A549 (cell line): ENCODE measurements around the gene RGS2. TPM values are rescaled to one million over a fixed set of nuclear protein-coding genes. Genes with fewer than 3 reads are reported as not detected.

Experiments used
- ATAC-seq, 2 experiments: fragments of 200-7000 bp in 1 of 2; fragments of >200 bp in 1 of 2; cut with Nextera tagmentation in 1 of 2; cut with Tn5 transposase in 1 of 2; 3 replicates each; pipeline versions ENCODE4 v1.8.0 to v1.9.1; 2018 to 2020; ENCODE audit warnings: mild to moderate bottlenecking in 1 of 2, moderate library complexity in 1 of 2
- CTCF ChIA-PET: fragments of 300-600 bp; sonication (Branson Sonifier 250); formaldehyde crosslinking; extraction: SDS; loops from one replicate; lab custom pipeline; 2021; ENCODE audit warnings: antibody characterized with exemption, inconsistent platforms; lab: Yijun Ruan, JAX
- POLR2A ChIA-PET: fragments of 350-600 bp; formaldehyde crosslinking; extraction: SDS; loops from one replicate; lab custom pipeline; 2021; ENCODE audit warnings: antibody characterized with exemption, inconsistent platforms; lab: Yijun Ruan, JAX
- DNase-seq, 2 experiments: peaks; one replicate each; pipeline versions ENCODE4 v3.0.0 to v3.0.0-alpha.2; 2011 to 2016; ENCODE audit warnings: low read depth in 1 of 2, low spot score in 1 of 2
- FAIRE-seq: peaks from 2 replicates; lab custom pipeline; 2011; peaks lifted over from hg19 to GRCh38; lab: Jason Lieb, UNC
- H3K27ac ChIP-seq, 2 experiments: fragments of >200 bp; sonication (Bioruptor Twin); formaldehyde crosslinking; 3 replicates each; pipeline ENCODE4 v1.5.1; 2016 to 2017
- H3K4me1 ChIP-seq: fragments of >200 bp; sonication (Bioruptor Twin); formaldehyde crosslinking; 3 replicates; pipeline ENCODE4 v1.6.1; 2016
- H3K4me2 ChIP-seq: fragments of >200 bp; sonication (Bioruptor Twin); formaldehyde crosslinking; 3 replicates; pipeline ENCODE4 v1.6.1; 2016
- H3K4me3 ChIP-seq: fragments of >200 bp; sonication (Bioruptor Twin); formaldehyde crosslinking; 3 replicates; pipeline ENCODE4 v1.5.1; 2016
- H3K9me3 ChIP-seq: fragments of >200 bp; sonication (Bioruptor Twin); formaldehyde crosslinking; 3 replicates; pipeline ENCODE4 v1.6.1; 2016
- ATOH8 ChIP-seq: fragments of 250-450 bp; sonication (Bioruptor Pico); IDR thresholded peaks from 2 replicates; pipeline ENCODE4 v1.5.0; 2020; ENCODE audit warnings: low read depth, mild to moderate bottlenecking, moderate library complexity
- BHLHE40 ChIP-seq: IDR thresholded peaks from 2 replicates; pipeline ENCODE4 v1.6.1; 2012; ENCODE audit warnings: low read depth, low read length, inconsistent platforms
- CBX8 ChIP-seq: fragments of 200-600 bp; sonication (generic); IDR thresholded peaks from 2 replicates; pipeline ENCODE4 v1.6.1; 2016
- CTCF ChIP-seq: fragments of >200 bp; sonication (Bioruptor Twin); formaldehyde crosslinking; IDR thresholded peaks from 3 replicates; pipeline ENCODE4 v1.5.1; 2016
- EHF ChIP-seq: fragments of 250-450 bp; sonication (Bioruptor Pico); IDR thresholded peaks from 2 replicates; pipeline ENCODE4 v1.5.0; 2020; ENCODE audit warnings: mild to moderate bottlenecking
- EHMT2 ChIP-seq: fragments of 200-600 bp; sonication (generic); IDR thresholded peaks from 2 replicates; pipeline ENCODE4 v1.6.1; 2016; ENCODE audit warnings: antibody characterized with exemption, low read depth, mild to moderate bottlenecking, moderate library complexity
- FOXS1 ChIP-seq: fragments of 250-450 bp; sonication (Bioruptor Pico); IDR thresholded peaks from 2 replicates; pipeline ENCODE4 v1.5.0; 2020; ENCODE audit warnings: mild to moderate bottlenecking, moderate library complexity
- GATA3 ChIP-seq: IDR thresholded peaks from 2 replicates; pipeline ENCODE4 v1.6.1; 2012; ENCODE audit warnings: borderline replicate concordance
- HOXB5 ChIP-seq: fragments of 250-450 bp; sonication (Bioruptor Pico); IDR thresholded peaks from 2 replicates; pipeline ENCODE4 v1.5.0; 2020; ENCODE audit warnings: mild to moderate bottlenecking, moderate library complexity
- JUN ChIP-seq, 2 experiments: fragments of >200 bp; sonication (Bioruptor Twin); formaldehyde crosslinking; IDR thresholded peaks; 2 replicates in 1 of 2; 3 replicates in 1 of 2; pipeline ENCODE4 v1.6.1; 2016 to 2017
- KDM1A ChIP-seq: fragments of 200-600 bp; sonication (generic); IDR thresholded peaks from 2 replicates; pipeline ENCODE4 v1.6.1; 2016; ENCODE audit warnings: low read depth, mild to moderate bottlenecking
- MAZ ChIP-seq: fragments of 150-350 bp; IDR thresholded peaks from 2 replicates; pipeline ENCODE4 v1.6.1; 2014; ENCODE audit warnings: antibody characterized with exemption, low read depth, low read length, borderline replicate concordance
- NFE2L2 ChIP-seq: fragments of 150-350 bp; conservative IDR thresholded peaks from 2 replicates; pipeline ENCODE4 v1.6.1; 2014; ENCODE audit warnings: low read length
- PHF8 ChIP-seq: fragments of 200-600 bp; sonication (generic); IDR thresholded peaks from 2 replicates; pipeline ENCODE4 v1.6.1; 2016; ENCODE audit warnings: low read depth, mild to moderate bottlenecking, antibody characterized with exemption, moderate library complexity, borderline replicate concordance
- POLR2AphosphoS2 ChIP-seq: conservative IDR thresholded peaks from 2 replicates; pipeline ENCODE4 v1.6.1; 2012; ENCODE audit warnings: low read length, improper control_type of control experiment, inconsistent platforms
- RARB ChIP-seq: fragments of 250-450 bp; sonication (Bioruptor Pico); IDR thresholded peaks from 2 replicates; pipeline ENCODE4 v1.8.0; 2021; ENCODE audit warnings: mild to moderate bottlenecking, moderate library complexity
- RCOR1 ChIP-seq: fragments of 150-350 bp; IDR thresholded peaks from 2 replicates; pipeline ENCODE4 v1.6.1; 2014; ENCODE audit warnings: antibody characterized with exemption, low read length, low read depth
- RFX5 ChIP-seq: fragments of 450-650 bp; IDR thresholded peaks from 2 replicates; pipeline ENCODE4 v1.7.1; 2014; ENCODE audit warnings: antibody characterized with exemption, mild to moderate bottlenecking, moderate library complexity
- RNF2 ChIP-seq: fragments of 200-600 bp; sonication (generic); IDR thresholded peaks from 2 replicates; pipeline ENCODE4 v1.6.1; 2016; ENCODE audit warnings: low read depth, mild to moderate bottlenecking, antibody characterized with exemption, moderate library complexity, borderline replicate concordance
- TP53 ChIP-seq: fragments of 250-450 bp; sonication (Bioruptor Pico); IDR thresholded peaks from 2 replicates; pipeline ENCODE4 v1.5.0; 2021; ENCODE audit warnings: mild to moderate bottlenecking, moderate library complexity
- ZC3H11A ChIP-seq: fragments of 450-650 bp; IDR thresholded peaks from 2 replicates; pipeline ENCODE4 v1.6.1; 2014; ENCODE audit warnings: antibody characterized with exemption, mild to moderate bottlenecking
- ZSCAN20 ChIP-seq: fragments of 250-450 bp; sonication (Bioruptor Pico); IDR thresholded peaks from 2 replicates; pipeline ENCODE4 v1.8.0; 2022; ENCODE audit warnings: mild to moderate bottlenecking, moderate library complexity
- WGBS: methylation state at CpG from one replicate; pipeline ENCODE4 v1.1.6; 2017; ENCODE audit errors: missing lambda C conversion rate; 5-methylcytosine and 5-hydroxymethylcytosine counted together
- polyA plus RNA-seq, 4 experiments: library from polyadenylated mRNA; depleted of rRNA in 3 of 4; stranded (reverse); fragments of >200 nt; fragmentation: RNase III in 1 of 4; extraction: RNeasy Plus Mini Kit Qiagen cat#74134 plus additional on column Dnase treatment in 1 of 4; gene quantifications; 2 replicates in 3 of 4; 3 replicates in 1 of 4; pipeline ENCODE4 v1.2.3, GENCODE V29; 2011 to 2017
- TF ChIP-seq, protein P1 (sequence below): IDR thresholded peaks from 2 replicates; pipeline ENCODE4 v1.6.1; 2012
- TF ChIP-seq, protein P2 (sequence below): fragments of 150-350 bp; IDR thresholded peaks from 2 replicates; pipeline ENCODE4 v1.6.1; 2014; ENCODE audit warnings: low read depth, mild to moderate bottlenecking, low read length

Gene RGS2
- polyA plus RNA-seq, 2 of the 4 experiments (the other 2 are of a cell fraction), result 20.1 to 26.5 TPM

GRCh38 chr1:192858456-192858855, 49.6 kb downstream of the RGS2 start:
- 91% methylated on average over 1 of the region's 1 CpG for WGBS
- POLR2A ChIA-PET, result no interaction called here
- peaks cover 13% of the 10 kb centered on the region; the same call in 2 of the 3 replicates for H3K4me1 ChIP-seq
- H3K9me3 ChIP-seq, result no peaks in the 10 kb centered on the region
- no peak overlapping the region for H3K27ac ChIP-seq
- CTCF ChIA-PET, result no interaction called here
- H3K4me3 ChIP-seq, result no peak overlapping the region
- no peak for FAIRE-seq
- TF ChIP-seq, protein P1, sequence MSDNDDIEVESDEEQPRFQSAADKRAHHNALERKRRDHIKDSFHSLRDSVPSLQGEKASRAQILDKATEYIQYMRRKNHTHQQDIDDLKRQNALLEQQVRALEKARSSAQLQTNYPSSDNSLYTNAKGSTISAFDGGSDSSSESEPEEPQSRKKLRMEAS, result no peak
- TF ChIP-seq GATA3, result no peak
- TF ChIP-seq MAZ, result no peak
- no peak for TF ChIP-seq RFX5
- no peak for TF ChIP-seq ZSCAN20 (CRISPR knock-in tag)
- TF ChIP-seq NFE2L2, result no peak
- TF ChIP-seq CTCF, result no peak
- no peak for TF ChIP-seq TP53
- no peak for TF ChIP-seq PHF8
- no peak for TF ChIP-seq ZC3H11A
- TF ChIP-seq JUN (IDR thresholded peaks at IDR 0.05), result no peak
- no peak for TF ChIP-seq POLR2AphosphoS2
- no peak for TF ChIP-seq FOXS1 (CRISPR knock-in tag)
- no peak for TF ChIP-seq EHMT2
- TF ChIP-seq KDM1A, result no peak
- TF ChIP-seq RNF2, result no peak
- TF ChIP-seq HOXB5 (CRISPR knock-in tag), result no peak
- TF ChIP-seq CBX8, result no peak
- ATAC-seq, result no peak
- no peak overlapping the region for H3K4me2 ChIP-seq
- no peak for DNase-seq

- Histone ChIP-seq H3K4me3 (no peak overlapping the region), H3K4me2 (no peak overlapping the region), H3K4me1 (peaks cover 13% of the 10 kb centered on the region; the same call in 2 of the 3 replicates), H3K9me3 (no peaks in the 10 kb centered on the region), H3K27ac (no peak overlapping the region; a peak in 1 of 6 replicates)
- POLR2A ChIA-PET, result no interaction called here
- CTCF ChIA-PET, result no interaction called here
- DNase-seq, result no peak
- TF ChIP-seq, protein P1, result no peak
- no peak for TF ChIP-seq BHLHE40
- TF ChIP-seq, protein P2, sequence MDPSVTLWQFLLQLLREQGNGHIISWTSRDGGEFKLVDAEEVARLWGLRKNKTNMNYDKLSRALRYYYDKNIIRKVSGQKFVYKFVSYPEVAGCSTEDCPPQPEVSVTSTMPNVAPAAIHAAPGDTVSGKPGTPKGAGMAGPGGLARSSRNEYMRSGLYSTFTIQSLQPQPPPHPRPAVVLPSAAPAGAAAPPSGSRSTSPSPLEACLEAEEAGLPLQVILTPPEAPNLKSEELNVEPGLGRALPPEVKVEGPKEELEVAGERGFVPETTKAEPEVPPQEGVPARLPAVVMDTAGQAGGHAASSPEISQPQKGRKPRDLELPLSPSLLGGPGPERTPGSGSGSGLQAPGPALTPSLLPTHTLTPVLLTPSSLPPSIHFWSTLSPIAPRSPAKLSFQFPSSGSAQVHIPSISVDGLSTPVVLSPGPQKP, result no peak
- no peak for TF ChIP-seq EHF (CRISPR knock-in tag)
- TF ChIP-seq RARB (CRISPR knock-in tag), result no peak
- no peak for TF ChIP-seq POLR2AphosphoS2
- TF ChIP-seq CTCF, result no peak
- no peak for TF ChIP-seq ATOH8
- TF ChIP-seq RCOR1, result no peak
- no peak for FAIRE-seq
- no peak for ATAC-seq
These were observed 51.0 kb downstream of the RGS2 start for GRCh38 chr1:192859808-192860207.
